Osteocyte (in vitro differentiated cells): Measurements from ENCODE around the gene CRCP. TPM values are rescaled to one million over a fixed set of nuclear protein-coding genes. Genes with fewer than 3 reads are reported as not detected.

Experiments
- DNase-seq: peaks from one replicate; pipeline ENCODE4 v3.0.0; 2021; ENCODE audit warnings: mixed read lengths; ENCODE audit not compliant: unreplicated experiment; ENCODE audit errors: extremely low spot score
- H3K27ac Mint-ChIP-seq: one replicate; pipeline ENCODE4 v1.8.0; 2021; ENCODE audit warnings: mild to moderate bottlenecking, mixed read lengths; ENCODE audit not compliant: unreplicated experiment
- H3K27me3 Mint-ChIP-seq: one replicate; pipeline ENCODE4 v1.8.0; 2021; ENCODE audit warnings: mixed read lengths; ENCODE audit not compliant: unreplicated experiment
- H3K36me3 Mint-ChIP-seq: one replicate; pipeline ENCODE4 v1.8.0; 2021; ENCODE audit warnings: mixed read lengths; ENCODE audit not compliant: unreplicated experiment
- H3K4me1 Mint-ChIP-seq: one replicate; pipeline ENCODE4 v1.8.0; 2021; ENCODE audit warnings: mixed read lengths; ENCODE audit not compliant: unreplicated experiment
- H3K4me3 Mint-ChIP-seq: one replicate; pipeline ENCODE4 v1.8.0; 2021; ENCODE audit warnings: mild to moderate bottlenecking, moderate library complexity, mixed read lengths; ENCODE audit not compliant: unreplicated experiment
- H3K9me3 Mint-ChIP-seq: one replicate; pipeline ENCODE4 v1.8.0; 2021; ENCODE audit warnings: mixed read lengths; ENCODE audit not compliant: unreplicated experiment
- CTCF ChIP-seq: fragments of 200-600 bp; sonication (generic); IDR thresholded peaks from 2 replicates; pipeline ENCODE4 v1.5.0; 2021; ENCODE audit warnings: antibody characterized with exemption, mild to moderate bottlenecking, moderate library complexity
- total RNA-seq: library from RNA; stranded (reverse); gene quantifications from 2 replicates; pipeline ENCODE4 v1.2.1, GENCODE V29; 2021

Gene CRCP
- total RNA-seq, 1 donor from 2014 or later = 26.5 TPM

GRCh38 chr7:66190504-66190857, 75.8 kb downstream of the CRCP start:
- no peak for TF ChIP-seq CTCF
- DNase-seq = no peak
- Mint-ChIP-seq H3K4me3 (no peak overlapping the region), H3K27ac (no peak overlapping the region), H3K4me1 (no peaks in the 10 kb centered on the region), H3K36me3 (no peaks in the 10 kb centered on the region), H3K9me3 (peaks cover 3% of the 10 kb centered on the region), H3K27me3 (peaks cover 6% of the 10 kb centered on the region)

- TF ChIP-seq CTCF = no peak
- peaks cover 6% of the 10 kb centered on the region for H3K27me3 Mint-ChIP-seq
- H3K9me3 Mint-ChIP-seq = no peaks in the 10 kb centered on the region
- no peaks in the 10 kb centered on the region for H3K4me1 Mint-ChIP-seq
- H3K27ac Mint-ChIP-seq = no peak overlapping the region
- no peak for DNase-seq
- no peaks in the 10 kb centered on the region for H3K36me3 Mint-ChIP-seq
- H3K4me3 Mint-ChIP-seq = no peak overlapping the region
Measured at GRCh38 chr7:66193146-66193725, 78.6 kb downstream of the CRCP start.

GRCh38 chr7:66198469-66198868, 83.8 kb downstream of the CRCP start:
- H3K27ac Mint-ChIP-seq = no peak overlapping the region
- no peaks in the 10 kb centered on the region for H3K9me3 Mint-ChIP-seq
- no peaks in the 10 kb centered on the region for H3K4me1 Mint-ChIP-seq
- H3K36me3 Mint-ChIP-seq = no peaks in the 10 kb centered on the region
- no peak for DNase-seq
- no peak overlapping the region for H3K4me3 Mint-ChIP-seq
- peaks cover 15% of the 10 kb centered on the region for H3K27me3 Mint-ChIP-seq
- no peak for TF ChIP-seq CTCF

GRCh38 chr7:66198956-66199355, 84.3 kb downstream of the CRCP start:
- peaks cover 15% of the 10 kb centered on the region for H3K27me3 Mint-ChIP-seq
- no peak overlapping the region for H3K4me3 Mint-ChIP-seq
- H3K4me1 Mint-ChIP-seq = no peaks in the 10 kb centered on the region
- no peak overlapping the region for H3K27ac Mint-ChIP-seq
- H3K36me3 Mint-ChIP-seq = no peaks in the 10 kb centered on the region
- no peaks in the 10 kb centered on the region for H3K9me3 Mint-ChIP-seq
- TF ChIP-seq CTCF = no peak
- no peak for DNase-seq

GRCh38 chr7:66202441-66202840, 87.8 kb downstream of the CRCP start:
- no peak for TF ChIP-seq CTCF
- H3K27ac Mint-ChIP-seq = no peak overlapping the region
- H3K36me3 Mint-ChIP-seq = no peaks in the 10 kb centered on the region
- DNase-seq = no peak
- peaks cover 20% of the 10 kb centered on the region for H3K4me1 Mint-ChIP-seq
- H3K9me3 Mint-ChIP-seq = no peaks in the 10 kb centered on the region
- no peak overlapping the region for H3K4me3 Mint-ChIP-seq
- H3K27me3 Mint-ChIP-seq = peaks cover 15% of the 10 kb centered on the region

Other genes with a start within 250 kb of the CRCP start
- gene VKORC1L1, start 241.8 kb upstream of the CRCP start, total RNA-seq = 23.1 and 23.6 TPM in 2 replicates
- 48.2 and 55.5 TPM in 2 replicates for gene GUSB, start 132.6 kb upstream of the CRCP start, total RNA-seq
- gene ASL, start 39.0 kb upstream of the CRCP start, total RNA-seq = 23.3 and 23.5 TPM in 2 replicates
- gene TPST1, start 90.5 kb downstream of the CRCP start, total RNA-seq = 24.2 and 26.8 TPM in 2 replicates